K562 (cell line): ENCODE data around the gene CUL4B. TPM values are rescaled to one million over a fixed set of nuclear protein-coding genes. Genes with fewer than 3 reads are reported as not detected.

ENCODE experiments used
- ATAC-seq: fragments of 200-7000 bp; cut with Tn5 transposase; 3 replicates; pipeline ENCODE4 v1.9.1; 2020; ENCODE audit warnings: moderate library complexity
- BruUV-seq: library from RNA; stranded (reverse); fragments of 400-500 nt; replicated peaks from 2 replicates; lab custom pipeline; 2021; lab: Mats Ljungman, UMichigan
- CTCF ChIA-PET: fragments of 300-600 bp; formaldehyde crosslinking; extraction: SDS; loops from one replicate; lab custom pipeline; 2021; ENCODE audit warnings: low intra/inter-chr PET ratio; lab: Yijun Ruan, JAX
- POLR2A ChIA-PET: fragments of 300-600, 350-650 bp; sonication (Branson Sonifier 250); formaldehyde crosslinking; extraction: SDS; loops from one replicate; lab custom pipeline; 2021; ENCODE audit warnings: antibody characterized with exemption, inconsistent platforms; lab: Yijun Ruan, JAX
- DNase-seq, 4 experiments: peaks; one replicate each; pipeline versions ENCODE4 v3.0.0 to v3.0.0-alpha.2; 2011 to 2018; ENCODE audit warnings: low spot score in 3 of 4, mixed read lengths in 3 of 4; ENCODE audit errors: extremely low read depth in 1 of 4
- FAIRE-seq: peaks from 2 replicates; lab custom pipeline; 2011; peaks lifted over from hg19 to GRCh38; lab: Jason Lieb, UNC
- H2AFZ ChIP-seq: 2 replicates; pipeline ENCODE4 v1.6.0; 2011; ENCODE audit warnings: low read depth, low read length, control low read depth, inconsistent platforms
- H3K27ac ChIP-seq: fragments of 200-600 bp; 3 replicates; pipeline ENCODE4 v1.8.0; 2011; ENCODE audit warnings: low read depth, mild to moderate bottlenecking, control low read depth, inconsistent platforms, low read length, moderate library complexity, mixed read lengths; ENCODE audit errors: extremely low read depth
- H3K27me3 ChIP-seq, 2 experiments: fragments of 300-600 bp in 1 of 2; 2 replicates in 1 of 2; 3 replicates in 1 of 2; pipeline versions ENCODE4 v1.6.0 to v1.8.0; 2011; ENCODE audit warnings: inconsistent platforms in 2 of 2, low read length in 2 of 2, mild to moderate bottlenecking in 1 of 2, mixed read lengths in 1 of 2, moderate library complexity in 1 of 2; ENCODE audit not compliant: control insufficient read depth in 2 of 2, insufficient read depth in 2 of 2
- H3K36me3 ChIP-seq: fragments of 300-600 bp; 3 replicates; pipeline ENCODE4 v1.8.0; 2011; ENCODE audit warnings: mild to moderate bottlenecking, low read length, inconsistent platforms; ENCODE audit not compliant: control insufficient read depth, insufficient read depth
- H3K4me1 ChIP-seq, 2 experiments: fragments of 200-600 bp in 1 of 2; replicated peaks in 1 of 2; 2 replicates in 1 of 2; 3 replicates in 1 of 2; pipeline versions ENCODE4 v1.5.1 to v1.8.0; 2011; ENCODE audit warnings: inconsistent platforms in 2 of 2, low read length in 2 of 2, mild to moderate bottlenecking in 1 of 2, mixed read lengths in 1 of 2, moderate library complexity in 1 of 2; ENCODE audit not compliant: control insufficient read depth in 2 of 2, insufficient read depth in 2 of 2
- H3K4me2 ChIP-seq: 2 replicates; pipeline ENCODE4 v1.6.1; 2011; ENCODE audit warnings: low read length, control low read depth, inconsistent platforms, mixed read lengths; ENCODE audit not compliant: insufficient read depth
- H3K4me3 ChIP-seq: fragments of 200-600 bp; sonication (generic), shearing (Covaris generic); 2 replicates; pipeline ENCODE4 v1.5.1; 2016; ENCODE audit warnings: control low read depth, inconsistent platforms
- H3K79me2 ChIP-seq: fragments of 200-600 bp; 3 replicates; pipeline ENCODE4 v1.8.0; 2011; ENCODE audit warnings: low read length, inconsistent platforms; ENCODE audit not compliant: control insufficient read depth, insufficient read depth
- H3K9ac ChIP-seq, 2 experiments: 2 replicates each; pipeline versions ENCODE4 v1.6.0 to v1.6.1; 2011; ENCODE audit warnings: low read depth in 2 of 2, low read length in 2 of 2, control low read depth in 1 of 2, inconsistent platforms in 1 of 2, mild to moderate bottlenecking in 1 of 2, mixed read lengths in 1 of 2; ENCODE audit not compliant: insufficient read depth in 1 of 2
- H3K9me1 ChIP-seq: one replicate; pipeline ENCODE4 v1.6.0; 2011; ENCODE audit warnings: inconsistent platforms, mild to moderate bottlenecking, low read length, moderate library complexity; ENCODE audit not compliant: control insufficient read depth, insufficient read depth
- H3K9me3 ChIP-seq: replicated peaks from 2 replicates; pipeline ENCODE4 v1.5.1; 2011; ENCODE audit warnings: low read depth, low read length, inconsistent platforms; ENCODE audit not compliant: control insufficient read depth, insufficient read depth
- H4K20me1 ChIP-seq: replicated peaks from 2 replicates; pipeline ENCODE4 v1.6.1; 2011; ENCODE audit warnings: low read length, inconsistent platforms, mixed read lengths; ENCODE audit not compliant: control insufficient read depth, insufficient read depth
- FOXO4 ChIP-seq: fragments of 450-650 bp; formaldehyde crosslinking; IDR thresholded peaks from 2 replicates; pipeline ENCODE4 v1.4.0; 2020; ENCODE audit warnings: mild to moderate bottlenecking, moderate library complexity
- NR0B1 ChIP-seq: fragments of 450-650 bp; IDR thresholded peaks from one replicate; pipeline ENCODE4 v1.6.1; 2018; ENCODE audit warnings: mild to moderate bottlenecking, moderate library complexity; ENCODE audit not compliant: partially characterized antibody
- RCOR1 ChIP-seq, 2 experiments: IDR thresholded peaks; 2 replicates each; pipeline ENCODE4 v1.6.1; 2012; ENCODE audit warnings: low read depth in 2 of 2, low read length in 2 of 2, borderline replicate concordance in 1 of 2, improper control_type of control experiment in 1 of 2
- U2AF1 ChIP-seq: fragments of 200-400 bp; formaldehyde crosslinking; optimal IDR thresholded peaks from 2 replicates; pipeline ENCODE3; 2017; ENCODE audit warnings: mild to moderate bottlenecking, low read depth, low read length, moderate library complexity
- ZBTB11 ChIP-seq, 3 experiments: fragments of 200-800 bp in 1 of 3; fragments of 250-450 bp in 1 of 3; fragments of 450-650 bp in 1 of 3; sonication (Bioruptor Pico) in 1 of 3; sonication (Bioruptor generic) in 1 of 3; formaldehyde crosslinking in 1 of 3; IDR thresholded peaks; 2 replicates each; pipeline versions ENCODE4 v1.6.1 to v1.8.0; 2016 to 2022; ENCODE audit warnings: mild to moderate bottlenecking in 2 of 3, missing genetic modification characterization in 2 of 3, missing compliant biosample characterization in 1 of 3, moderate library complexity in 1 of 3
- ZFP30 ChIP-seq: fragments of 250-450 bp; sonication (Bioruptor Pico); IDR thresholded peaks from 2 replicates; pipeline ENCODE4 v1.8.0; 2022; ENCODE audit warnings: moderate library complexity, mild to moderate bottlenecking, inconsistent platforms, borderline replicate concordance
- ZNF197 ChIP-seq: fragments of 200-800 bp; sonication (Bioruptor generic); IDR thresholded peaks from 2 replicates; pipeline ENCODE4 v1.6.1; 2016; ENCODE audit warnings: low read depth, missing genetic modification characterization, missing compliant biosample characterization
- WGBS: fragments of 100-300 bp; shearing (Covaris generic); methylation state at CpG from one replicate; pipeline ENCODE4 v1.1.6; 2016; ENCODE audit warnings: low coverage, mixed read lengths; ENCODE audit not compliant: insufficient coverage; ENCODE audit errors: missing lambda C conversion rate; 5-methylcytosine and 5-hydroxymethylcytosine counted together
- in situ Hi-C: fragments of 300-500 bp; cut with MboI; formaldehyde crosslinking; loops from 4 replicates; pipeline ENCODE4 v1.15.0; 2018; ENCODE audit warnings: inconsistent platforms, mixed read lengths
- intact Hi-C: fragments of 100-400 bp; cut with micrococcal nuclease; formaldehyde crosslinking; loops from 2 replicates; pipeline ENCODE4 v1.14.2; 2022
- polyA plus RNA-seq, 8 experiments: library from polyadenylated mRNA; depleted of rRNA in 4 of 8; stranded (reverse) in 5 of 8; unstranded in 3 of 8; fragments of >200 nt; fragmentation: Nextera tagmentation in 2 of 8; fragmentation: Illumina TruSeq in 1 of 8; extraction: Ambion mirVana in 2 of 8; extraction: Trizol in 1 of 8; gene quantifications; 2 replicates each; pipeline versions ENCODE4 v1.2.1 to v1.2.3, GENCODE V29; 2011 to 2014; ENCODE audit warnings: inconsistent platforms in 1 of 8, missing spikeins in 1 of 8
- total RNA-seq, 7 experiments: library from RNA; depleted of rRNA in 6 of 7; stranded (reverse); fragments of >200 nt in 6 of 7; fragmentation: Illumina TruSeq in 2 of 7; extraction: Trizol in 2 of 7; gene quantifications; 2 replicates each; pipeline versions ENCODE4 v1.2.1 to v1.2.3, GENCODE V29; 2011 to 2021; ENCODE audit warnings: low replicate concordance in 1 of 7
- TF ChIP-seq, protein P1 (sequence below): fragments of 250-450 bp; sonication (Bioruptor Pico); IDR thresholded peaks from 2 replicates; pipeline ENCODE4 v1.5.0; 2020; ENCODE audit warnings: mild to moderate bottlenecking

CUL4B gene
- total and polyA plus RNA-seq, 9 of the 15 experiments (the other 6 are each of a cell fraction or from before 2014, with no cell fraction given), result 15.0 to 41.7 (median 37.5) TPM

DNA sequence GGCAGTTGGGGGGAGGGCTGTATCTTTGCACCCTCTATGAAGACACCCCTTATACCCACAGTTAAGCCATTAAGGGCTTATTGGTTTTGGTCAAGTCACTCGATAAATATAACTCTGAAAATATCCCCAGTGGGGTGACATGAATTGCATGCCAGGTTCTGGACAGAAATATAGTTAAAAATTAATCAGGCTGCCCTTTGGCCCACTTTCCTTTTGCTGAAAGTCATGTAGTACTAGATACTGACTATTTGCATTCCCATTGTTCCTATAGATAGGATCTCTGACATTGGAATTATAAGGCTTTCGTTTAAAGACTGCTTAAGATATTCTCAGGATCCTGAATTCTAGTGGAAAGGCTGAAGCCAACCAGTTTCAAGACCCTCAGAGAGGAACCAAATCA lies 48.1 kb downstream of the CUL4B start (continued):
- TF ChIP-seq NR0B1, result no peak
- TF ChIP-seq FOXO4, result no peak
- TF ChIP-seq, protein P1, sequence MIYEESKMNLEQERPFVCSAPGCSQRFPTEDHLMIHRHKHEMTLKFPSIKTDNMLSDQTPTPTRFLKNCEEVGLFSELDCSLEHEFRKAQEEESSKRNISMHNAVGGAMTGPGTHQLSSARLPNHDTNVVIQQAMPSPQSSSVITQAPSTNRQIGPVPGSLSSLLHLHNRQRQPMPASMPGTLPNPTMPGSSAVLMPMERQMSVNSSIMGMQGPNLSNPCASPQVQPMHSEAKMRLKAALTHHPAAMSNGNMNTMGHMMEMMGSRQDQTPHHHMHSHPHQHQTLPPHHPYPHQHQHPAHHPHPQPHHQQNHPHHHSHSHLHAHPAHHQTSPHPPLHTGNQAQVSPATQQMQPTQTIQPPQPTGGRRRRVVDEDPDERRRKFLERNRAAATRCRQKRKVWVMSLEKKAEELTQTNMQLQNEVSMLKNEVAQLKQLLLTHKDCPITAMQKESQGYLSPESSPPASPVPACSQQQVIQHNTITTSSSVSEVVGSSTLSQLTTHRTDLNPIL (CRISPR knock-in tag), result no peak
- TF ChIP-seq RCOR1 (IDR thresholded peaks at IDR 0.05; ENCODE audit: borderline replicate concordance in 1 of 2, low read depth in 2 of 2, low read length in 2 of 2), result no peak

DNA sequence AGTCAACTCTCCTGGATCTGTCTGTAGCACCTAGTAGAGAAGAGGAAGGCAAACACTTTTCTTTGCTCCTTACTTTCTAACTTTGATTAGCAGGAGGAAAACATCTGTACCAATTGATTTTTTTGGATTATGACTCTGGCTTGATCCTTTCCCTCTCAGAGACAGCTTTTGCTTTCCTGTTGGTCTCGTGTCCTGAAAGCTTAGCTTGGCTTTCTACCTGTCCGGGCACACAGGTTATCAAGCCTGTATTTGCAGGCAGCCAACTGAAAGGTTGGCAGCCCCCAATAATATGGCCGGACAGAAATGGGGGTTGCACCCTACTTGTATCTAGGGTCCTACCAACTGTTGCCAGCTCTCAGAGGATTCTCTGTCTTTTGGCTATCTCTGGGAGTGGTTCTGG lies 48.5 kb downstream of the CUL4B start:
- H3K4me2 ChIP-seq, result no peak overlapping the region
- H4K20me1 ChIP-seq, result no peaks in the 10 kb centered on the region
- intact Hi-C loops, result loop anchor here (5.0 kb wide), 1 partner anchor 260 kb away; no protein-coding TSS in a partner anchor
- H3K4me3 ChIP-seq, result no peak overlapping the region
- in situ Hi-C loops, result loop anchor here (5.0 kb wide), 1 partner anchor 150 kb away; no protein-coding TSS in a partner anchor
- H3K27ac ChIP-seq, result no peak overlapping the region
- H3K4me1 ChIP-seq, result no peaks in the 10 kb centered on the region; a peak in 1 of 5 replicates
- H2AFZ ChIP-seq, result no peak overlapping the region
- ATAC-seq, result no peak
- no peak for FAIRE-seq
- no peaks in the 10 kb centered on the region for H3K79me2 ChIP-seq
- WGBS, result 19% methylated on average over 2 of the region's 3 CpGs
- no peaks in the 10 kb centered on the region for H3K9me1 ChIP-seq
- ChIA-PET CTCF (no interaction called here), POLR2A (no interaction called here)
- no peaks in the 10 kb centered on the region for H3K9me3 ChIP-seq
- no TSS peak for BruUV-seq
- no peaks in the 10 kb centered on the region for H3K27me3 ChIP-seq
- H3K9ac ChIP-seq, result no peak overlapping the region
- DNase-seq, result no peak
- no peaks in the 10 kb centered on the region for H3K36me3 ChIP-seq
- TF ChIP-seq U2AF1, result no peak
- no peak for TF ChIP-seq ZBTB11 (CRISPR knock-in tag; IDR thresholded peaks at IDR 0.05)
- no peak for TF ChIP-seq ZNF197
- TF ChIP-seq ZFP30 (CRISPR knock-in tag), result no peak
